ENCODE measurements around the gene MMP23B.
"Not testable (repeated sequence)": the region's sequence is repeated elsewhere in the genome, so short reads cannot be mapped to it uniquely, and the experiment has no call there.

Gene MMP23B

DNA sequence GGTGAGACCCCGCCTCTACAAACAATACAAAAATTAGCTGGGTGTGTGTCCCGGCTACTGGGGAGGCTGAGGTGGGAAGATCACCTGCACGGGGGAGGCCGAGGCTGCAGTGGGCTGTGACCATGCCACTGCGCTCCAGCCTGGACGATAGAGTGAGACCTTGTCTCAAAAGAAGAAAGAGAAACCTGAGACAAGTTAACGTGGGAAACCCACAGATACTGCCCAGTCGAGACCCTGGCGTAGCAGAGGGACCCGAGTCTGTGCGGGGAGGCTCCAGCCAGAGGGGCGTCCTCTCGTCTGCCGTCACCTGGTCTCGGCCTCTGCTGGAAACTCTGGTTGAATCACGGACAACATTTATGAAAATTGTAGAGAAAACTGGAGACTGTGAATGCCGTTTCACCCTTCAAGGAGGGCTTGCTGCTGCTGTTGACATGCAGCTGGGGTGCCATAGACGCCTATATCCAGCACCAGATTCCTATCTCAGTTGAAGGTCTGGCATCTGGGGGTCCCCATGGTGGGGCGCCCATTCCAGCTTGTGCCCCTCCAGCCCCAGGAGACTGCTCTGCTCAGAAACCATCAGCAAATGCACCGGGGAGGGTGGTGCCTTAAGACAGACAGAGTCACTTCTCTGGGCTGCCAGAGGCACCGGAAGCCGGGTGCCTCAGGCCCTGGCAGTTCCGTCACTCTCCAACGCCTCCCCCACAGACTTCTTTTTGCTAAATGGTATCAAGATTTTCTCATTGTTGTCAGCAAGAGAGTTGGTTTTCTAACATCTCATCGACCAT, 40.4 kb downstream of the MMP23B start:
- no peak overlapping the region for H3K27ac ChIP-seq
- TF ChIP-seq ZFX (IDR thresholded peaks at IDR 0.05) (no peak), CTCF (conservative IDR thresholded peaks at IDR 0.05) (no peak)

DNA sequence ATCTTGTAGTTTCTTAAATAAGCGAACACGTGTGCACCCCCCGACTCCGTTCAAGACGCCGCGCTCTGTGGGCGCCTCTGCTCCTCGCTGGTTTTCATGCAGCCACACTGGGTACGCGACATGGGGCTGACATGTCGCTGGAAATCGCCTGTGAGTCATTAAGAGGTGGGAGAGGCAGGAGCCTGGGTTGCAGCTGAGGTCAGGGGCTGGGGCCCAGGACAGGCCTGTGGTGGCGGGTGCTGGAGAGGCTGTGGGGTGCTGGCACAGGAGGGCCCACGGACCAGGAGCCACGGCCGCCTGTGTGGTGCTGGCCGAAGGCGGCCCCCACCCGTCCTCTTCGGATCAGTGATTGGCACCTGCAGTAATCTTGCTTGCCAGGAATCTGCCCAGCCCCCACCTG, 42.8 kb downstream of the MMP23B start:
- H3K27ac ChIP-seq: not testable (repeated sequence)

GRCh38 chr1:1675218-1675617, 43.2 kb downstream of the MMP23B start:
- not testable (repeated sequence) for H3K27ac ChIP-seq

DNA sequence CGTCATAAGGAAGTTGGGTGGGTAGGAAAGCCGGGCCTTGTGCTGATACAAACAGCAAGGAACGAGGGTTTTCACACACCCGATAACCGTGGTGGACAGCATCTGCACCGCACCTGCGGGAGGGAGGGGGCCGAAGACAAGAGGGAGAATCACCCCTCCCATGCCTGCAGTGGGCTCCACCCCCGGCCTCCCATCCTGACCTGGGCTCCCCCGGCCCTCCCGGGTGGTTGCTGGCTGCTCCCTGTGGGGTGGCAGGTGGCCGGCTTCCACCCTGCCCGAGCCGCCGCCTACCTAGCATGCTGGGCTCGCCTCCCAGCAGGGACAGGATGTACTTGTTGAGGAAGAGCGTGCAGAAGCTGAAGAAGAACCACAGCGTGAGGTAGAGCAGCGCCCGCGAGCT, 44.1 kb downstream of the MMP23B start:
- H3K27ac ChIP-seq: not testable (repeated sequence)

DNA sequence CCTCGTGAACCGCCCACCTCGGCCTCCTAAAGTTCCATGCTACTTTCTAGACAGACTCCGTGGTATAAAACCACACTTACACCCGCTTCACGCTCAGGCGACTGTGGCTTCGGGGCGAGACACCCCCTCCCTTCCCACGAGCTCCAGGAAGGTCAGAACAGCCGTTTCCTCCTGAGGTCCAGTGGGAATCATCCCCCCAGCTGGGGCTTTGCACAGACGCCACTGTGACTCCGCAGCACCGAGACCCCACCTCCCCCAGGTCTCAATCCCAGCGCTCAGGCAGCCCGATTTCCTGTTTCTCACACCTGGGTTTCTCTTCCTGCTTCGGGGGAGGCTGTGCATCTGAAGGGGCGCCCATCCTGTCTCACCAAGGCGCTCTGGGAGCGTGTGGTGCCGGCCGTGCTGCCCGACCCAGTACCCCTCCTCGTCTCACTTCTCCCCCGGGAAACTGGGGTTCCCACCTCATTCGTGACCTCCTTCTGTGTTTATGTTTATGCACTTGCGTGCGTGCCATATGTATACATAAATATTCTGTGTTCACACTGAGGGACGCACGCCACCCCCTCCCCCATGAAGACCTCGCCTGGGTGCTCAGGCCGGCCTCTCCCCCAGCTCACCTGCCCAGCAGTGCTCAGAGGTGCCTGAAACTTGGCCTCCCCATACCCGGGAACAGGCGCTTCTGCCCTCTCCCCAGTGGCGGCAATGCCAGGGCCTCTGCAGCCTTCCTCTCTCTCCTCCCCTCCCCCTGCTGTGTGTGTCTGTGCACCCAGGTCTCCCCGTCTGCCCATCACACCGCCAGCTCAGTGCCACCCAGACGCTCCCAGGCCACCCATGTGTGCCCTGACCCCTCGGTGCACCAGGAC, 46.0 kb downstream of the MMP23B start:
- TF ChIP-seq CTCF (conservative IDR thresholded peaks at IDR 0.05) (no peak), ZFX (IDR thresholded peaks at IDR 0.05) (no peak)
- H3K27ac ChIP-seq: peak overlapping the region; percentile 71

GRCh38 chr1:1678581-1679380, 46.8 kb downstream of the MMP23B start:
- H3K27ac ChIP-seq: peak overlapping the region; percentile 71
- no peak; the same call in 1 of the 2 replicates for TF ChIP-seq CTCF (conservative IDR thresholded peaks at IDR 0.05)
- TF ChIP-seq ZFX (IDR thresholded peaks at IDR 0.05): no peak; the same call in 1 of the 2 replicates

GRCh38 chr1:1680031-1680911, 48.3 kb downstream of the MMP23B start:
- TF ChIP-seq CTCF (conservative IDR thresholded peaks at IDR 0.05): no peak
- no peak for TF ChIP-seq ZFX (IDR thresholded peaks at IDR 0.05)
- H3K27ac ChIP-seq: no peak overlapping the region

DNA sequence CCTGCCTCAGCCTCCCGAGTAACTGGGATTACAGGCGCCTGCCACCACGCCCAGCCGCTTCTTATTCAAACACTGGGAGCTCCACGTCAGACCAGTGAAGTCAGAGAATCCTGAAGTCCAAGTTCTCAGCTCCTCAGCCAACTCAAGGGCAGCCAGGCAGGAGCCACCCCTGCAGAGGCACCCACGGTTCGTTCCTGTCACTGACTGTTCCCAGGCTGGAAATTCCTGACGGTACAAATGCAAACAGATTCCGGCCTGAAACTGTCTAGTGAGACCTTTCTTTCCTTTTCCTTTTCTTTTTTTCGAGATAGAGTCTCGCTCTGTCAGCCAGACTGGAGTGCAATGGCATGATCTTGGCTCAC, 48.9 kb downstream of the MMP23B start:
- no peak overlapping the region for H3K27ac ChIP-seq
- TF ChIP-seq ZFX (IDR thresholded peaks at IDR 0.05) (no peak), CTCF (conservative IDR thresholded peaks at IDR 0.05) (no peak)

Measured in C4-2B (cell line).